ENCODE measurements around the gene IFIT3.
"Not testable (repeated sequence)": the region's sequence is repeated elsewhere in the genome, so short reads cannot be mapped to it uniquely, and the experiment has no call there.

The IFIT3 gene

GRCh38 chr10:89330537-89331212 is 2.9 kb downstream of the IFIT3 start:
- no peak for DNase-seq (ENCODE audit: low read depth)
- H3K4me3 ChIP-seq (ENCODE audit: low read depth, low read length): no peak overlapping the region

GRCh38 chr10:89331487-89332122 is 3.8 kb downstream of the IFIT3 start:
- not testable (repeated sequence) for DNase-seq (ENCODE audit: low read depth); H3K4me3 ChIP-seq (ENCODE audit: low read depth, low read length)

GRCh38 chr10:89332123-89332633 is 4.4 kb downstream of the IFIT3 start:
- DNase-seq (ENCODE audit: low read depth): peak; percentile 63
- H3K4me3 ChIP-seq (ENCODE audit: low read depth, low read length): peak overlapping the region; percentile 39

GRCh38 chr10:89335226-89335625 is 7.4 kb downstream of the IFIT3 start:
- DNase-seq (ENCODE audit: low read depth): no peak
- H3K4me3 ChIP-seq (ENCODE audit: low read depth, low read length): no peak overlapping the region

- no peak overlapping the region for H3K4me3 ChIP-seq (ENCODE audit: low read depth, low read length)
- no peak for DNase-seq (ENCODE audit: low read depth)
Observed at GRCh38 chr10:89336241-89336640, 8.4 kb downstream of the IFIT3 start.

- no peak overlapping the region for H3K4me3 ChIP-seq (ENCODE audit: low read depth, low read length)
- peak; percentile 53 for DNase-seq (ENCODE audit: low read depth)
Observed at GRCh38 chr10:89337484-89337883, 9.7 kb downstream of the IFIT3 start.

GRCh38 chr10:89338713-89339112 is 10.9 kb downstream of the IFIT3 start:
- no peak overlapping the region for H3K4me3 ChIP-seq (ENCODE audit: low read depth, low read length)
- no peak for DNase-seq (ENCODE audit: low read depth)

- no peak overlapping the region for H3K4me3 ChIP-seq (ENCODE audit: low read depth, low read length)
- DNase-seq (ENCODE audit: low read depth): no peak
Observed at GRCh38 chr10:89339875-89340274, 12.1 kb downstream of the IFIT3 start.

GRCh38 chr10:89341649-89342048 is 13.9 kb downstream of the IFIT3 start:
- H3K4me3 ChIP-seq (ENCODE audit: low read depth, low read length): no peak overlapping the region
- DNase-seq (ENCODE audit: low read depth): no peak

GRCh38 chr10:89342206-89342958 is 14.6 kb downstream of the IFIT3 start:
- DNase-seq (ENCODE audit: low read depth): peak; percentile 69
- no peak overlapping the region for H3K4me3 ChIP-seq (ENCODE audit: low read depth, low read length)

GRCh38 chr10:89343089-89343767 is 15.4 kb downstream of the IFIT3 start:
- no peak for DNase-seq (ENCODE audit: low read depth)
- H3K4me3 ChIP-seq (ENCODE audit: low read depth, low read length): no peak overlapping the region

- no peak overlapping the region for H3K4me3 ChIP-seq (ENCODE audit: low read depth, low read length)
- no peak for DNase-seq (ENCODE audit: low read depth)
Observed at GRCh38 chr10:89344156-89344555, 16.4 kb downstream of the IFIT3 start.

GRCh38 chr10:89345367-89346000 is 17.7 kb downstream of the IFIT3 start:
- no peak overlapping the region for H3K4me3 ChIP-seq (ENCODE audit: low read depth, low read length)
- no peak for DNase-seq (ENCODE audit: low read depth)

GRCh38 chr10:89346405-89347254 is 18.8 kb downstream of the IFIT3 start:
- no peak overlapping the region for H3K4me3 ChIP-seq (ENCODE audit: low read depth, low read length)
- no peak for DNase-seq (ENCODE audit: low read depth)

- no peak for DNase-seq (ENCODE audit: low read depth)
- no peak overlapping the region for H3K4me3 ChIP-seq (ENCODE audit: low read depth, low read length)
Observed at GRCh38 chr10:89347701-89348457, 20.1 kb downstream of the IFIT3 start.

- H3K4me3 ChIP-seq (ENCODE audit: low read depth, low read length): no peak overlapping the region
- no peak for DNase-seq (ENCODE audit: low read depth)
Observed at GRCh38 chr10:89348481-89348880, 20.7 kb downstream of the IFIT3 start.

- no peak overlapping the region for H3K4me3 ChIP-seq (ENCODE audit: low read depth, low read length)
- DNase-seq (ENCODE audit: low read depth): no peak
Observed at GRCh38 chr10:89348975-89349374, 21.2 kb downstream of the IFIT3 start.
